ENCODE measurements around the gene WDCP.

GRCh38 chr2:24012521-24013188 is 34.5 kb downstream of the WDCP start:
- TF ChIP-seq POLR2AphosphoS5 (IDR thresholded peaks at IDR 0.05; ENCODE audit: low read depth, low read length) = no peak
- no peak for TF ChIP-seq POLR2A (IDR thresholded peaks at IDR 0.05; ENCODE audit: low read depth, low read length)
- TF ChIP-seq TAF1 (IDR thresholded peaks at IDR 0.05; ENCODE audit: borderline replicate concordance, low read depth, low read length) = no peak

Measured in GM12892 (cell line).